HEK293 (cell line): ENCODE results near the gene PHF13.

ENCODE experiments used
- CTCF ChIA-PET: fragments of 350-600 bp; formaldehyde crosslinking; extraction: SDS; loops from one replicate; lab custom pipeline; 2021; ENCODE audit warnings: antibody characterized with exemption; lab: Yijun Ruan, JAX
- POLR2A ChIA-PET: fragments of 300-600 bp; formaldehyde crosslinking; extraction: SDS; loops from one replicate; lab custom pipeline; 2020; ENCODE audit warnings: antibody characterized with exemption, inconsistent platforms; lab: Yijun Ruan, JAX
- H3K27ac ChIP-seq: fragments of 200-500 bp; sonication (Bioruptor generic); 2 replicates; pipeline ENCODE4 v1.5.1; 2014; ENCODE audit warnings: low read depth, low read length, control low read depth, inconsistent platforms; ENCODE audit errors: extremely low read depth
- H3K36me3 ChIP-seq, 2 experiments: fragments of 200-500 bp in 1 of 2; sonication (Bioruptor generic) in 1 of 2; 1 replicate in 1 of 2; 2 replicates in 1 of 2; pipeline ENCODE4 v1.5.1; 2014 to 2017; ENCODE audit warnings: inconsistent platforms in 2 of 2, low read length in 2 of 2; ENCODE audit not compliant: control insufficient read depth in 2 of 2, insufficient read depth in 1 of 2
- H3K4me1 ChIP-seq: fragments of 200-500 bp; sonication (Bioruptor generic); 2 replicates; pipeline ENCODE4 v1.5.1; 2014; ENCODE audit warnings: mild to moderate bottlenecking, low read length, inconsistent platforms; ENCODE audit not compliant: control insufficient read depth, insufficient read depth
- H3K4me3 ChIP-seq: 2 replicates; pipeline ENCODE4 v1.5.1; 2011; ENCODE audit warnings: low read depth, mild to moderate bottlenecking, control low read depth, low read length, moderate library complexity
- H3K9me3 ChIP-seq: fragments of 200-500 bp; sonication (Bioruptor generic); 2 replicates; pipeline ENCODE4 v1.5.1; 2014; ENCODE audit warnings: low read depth, low read length, inconsistent platforms; ENCODE audit not compliant: control insufficient read depth, insufficient read depth
- GLIS2 ChIP-seq: fragments of 450-650 bp; formaldehyde crosslinking; IDR thresholded peaks from 2 replicates; pipeline ENCODE4 v1.5.1; 2016; ENCODE audit warnings: missing biosample characterization, missing genetic modification characterization
- HOXD13 ChIP-seq: sonication (generic); formaldehyde crosslinking; IDR thresholded peaks from 2 replicates; pipeline ENCODE4 v1.8.0; 2022; ENCODE audit warnings: missing genetic modification reagents, borderline replicate concordance
- SCRT1 ChIP-seq: fragments of 450-650 bp; formaldehyde crosslinking; IDR thresholded peaks from 2 replicates; pipeline ENCODE4 v1.5.1; 2016; ENCODE audit warnings: missing biosample characterization, missing genetic modification characterization, borderline replicate concordance
- SCRT2 ChIP-seq: fragments of 450-650 bp; formaldehyde crosslinking; IDR thresholded peaks from 2 replicates; pipeline ENCODE4 v1.5.1; 2016; ENCODE audit warnings: missing biosample characterization, missing genetic modification characterization
- ZBTB7A ChIP-seq: fragments of 450-650 bp; formaldehyde crosslinking; IDR thresholded peaks from 2 replicates; pipeline ENCODE4 v1.5.1; 2016; ENCODE audit warnings: low read depth, missing biosample characterization, missing genetic modification characterization
- ZNF121 ChIP-seq: fragments of 450-650 bp; formaldehyde crosslinking; IDR thresholded peaks from 2 replicates; pipeline ENCODE4 v1.5.1; 2016; ENCODE audit warnings: missing biosample characterization, missing genetic modification characterization
- ZNF394 ChIP-seq: fragments of 450-650 bp; formaldehyde crosslinking; IDR thresholded peaks from 2 replicates; pipeline ENCODE4 v1.5.1; 2016; ENCODE audit warnings: missing biosample characterization, missing genetic modification characterization, mild to moderate bottlenecking, moderate library complexity, borderline replicate concordance
- ZNF654 ChIP-seq: fragments of 450-650 bp; formaldehyde crosslinking; IDR thresholded peaks from 2 replicates; pipeline ENCODE4 v1.5.1; 2016; ENCODE audit warnings: low read depth, missing biosample characterization, missing genetic modification characterization
- TF ChIP-seq, protein P1 (sequence below): fragments of 450-650 bp; formaldehyde crosslinking; IDR thresholded peaks from 2 replicates; pipeline ENCODE4 v1.5.1; 2017; ENCODE audit warnings: missing biosample characterization, mild to moderate bottlenecking, missing genetic modification characterization, moderate library complexity
- TF ChIP-seq, protein P2 (sequence below): fragments of 450-650 bp; formaldehyde crosslinking; IDR thresholded peaks from 2 replicates; pipeline ENCODE4 v1.5.1; 2016; ENCODE audit warnings: missing biosample characterization, missing genetic modification characterization
- TF ChIP-seq, protein P3 (sequence below): fragments of 450-650 bp; formaldehyde crosslinking; IDR thresholded peaks from 2 replicates; pipeline ENCODE4 v1.5.0; 2017; ENCODE audit warnings: missing biosample characterization, missing genetic modification characterization, borderline replicate concordance
- TF ChIP-seq, protein P4 (sequence below): fragments of 450-650 bp; formaldehyde crosslinking; IDR thresholded peaks from 2 replicates; pipeline ENCODE4 v1.5.1; 2016; ENCODE audit warnings: missing biosample characterization, missing genetic modification characterization
- TF ChIP-seq, protein P5 (sequence below): fragments of 450-650 bp; formaldehyde crosslinking; IDR thresholded peaks from 2 replicates; pipeline ENCODE4 v1.5.1; 2016; ENCODE audit warnings: missing biosample characterization, missing genetic modification characterization
- TF ChIP-seq, protein P6 (sequence below): fragments of 450-650 bp; formaldehyde crosslinking; IDR thresholded peaks from 2 replicates; pipeline ENCODE4 v1.5.1; 2016; ENCODE audit warnings: missing biosample characterization, missing genetic modification characterization

Gene PHF13

DNA sequence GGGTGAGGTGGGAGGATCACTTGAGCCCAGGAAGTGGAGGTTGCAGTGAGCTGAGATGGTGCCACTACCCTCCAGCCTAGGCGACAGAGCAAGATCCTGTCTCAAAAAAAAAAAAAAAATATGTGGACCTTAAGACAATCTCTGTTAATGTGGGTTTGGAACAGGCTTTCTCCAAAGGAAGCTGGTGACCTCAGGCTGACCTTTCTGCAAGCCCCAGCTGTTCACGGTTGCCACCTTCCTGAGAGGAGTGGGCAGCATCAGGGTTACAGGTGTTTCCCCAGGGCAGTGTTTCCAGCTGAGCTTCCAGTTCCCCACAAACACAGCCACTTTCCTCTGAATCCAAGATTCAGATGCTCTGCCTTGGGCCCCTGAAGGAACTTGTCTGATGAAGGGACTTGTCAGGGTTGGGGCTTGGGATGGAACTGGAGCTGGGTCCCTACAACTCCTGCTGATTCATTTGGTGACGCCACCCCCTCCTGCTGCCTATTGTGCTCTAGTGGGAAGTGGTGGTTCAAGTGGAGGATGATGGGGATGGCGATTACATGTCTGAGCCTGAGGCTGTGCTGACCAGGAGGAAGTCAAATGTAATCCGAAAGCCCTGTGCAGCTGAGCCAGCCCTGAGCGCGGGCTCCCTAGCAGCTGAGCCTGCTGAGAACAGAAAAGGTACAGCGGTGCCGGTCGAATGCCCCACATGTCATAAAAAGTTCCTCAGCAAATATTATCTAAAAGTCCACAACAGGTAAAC, 31.8 kb upstream of the PHF13 start (continued):
- TF ChIP-seq, protein P1, sequence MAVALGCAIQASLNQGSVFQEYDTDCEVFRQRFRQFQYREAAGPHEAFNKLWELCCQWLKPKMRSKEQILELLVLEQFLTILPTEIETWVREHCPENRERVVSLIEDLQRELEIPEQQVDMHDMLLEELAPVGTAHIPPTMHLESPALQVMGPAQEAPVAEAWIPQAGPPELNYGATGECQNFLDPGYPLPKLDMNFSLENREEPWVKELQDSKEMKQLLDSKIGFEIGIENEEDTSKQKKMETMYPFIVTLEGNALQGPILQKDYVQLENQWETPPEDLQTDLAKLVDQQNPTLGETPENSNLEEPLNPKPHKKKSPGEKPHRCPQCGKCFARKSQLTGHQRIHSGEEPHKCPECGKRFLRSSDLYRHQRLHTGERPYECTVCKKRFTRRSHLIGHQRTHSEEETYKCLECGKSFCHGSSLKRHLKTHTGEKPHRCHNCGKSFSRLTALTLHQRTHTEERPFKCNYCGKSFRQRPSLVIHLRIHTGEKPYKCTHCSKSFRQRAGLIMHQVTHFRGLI (tag by site-specific recombination) = no peak
- TF ChIP-seq, protein P2, sequence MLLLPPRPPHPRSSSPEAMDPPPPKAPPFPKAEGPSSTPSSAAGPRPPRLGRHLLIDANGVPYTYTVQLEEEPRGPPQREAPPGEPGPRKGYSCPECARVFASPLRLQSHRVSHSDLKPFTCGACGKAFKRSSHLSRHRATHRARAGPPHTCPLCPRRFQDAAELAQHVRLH = no peak
- TF ChIP-seq ZNF394 (tag by site-specific recombination) = no peak
- TF ChIP-seq, protein P3, sequence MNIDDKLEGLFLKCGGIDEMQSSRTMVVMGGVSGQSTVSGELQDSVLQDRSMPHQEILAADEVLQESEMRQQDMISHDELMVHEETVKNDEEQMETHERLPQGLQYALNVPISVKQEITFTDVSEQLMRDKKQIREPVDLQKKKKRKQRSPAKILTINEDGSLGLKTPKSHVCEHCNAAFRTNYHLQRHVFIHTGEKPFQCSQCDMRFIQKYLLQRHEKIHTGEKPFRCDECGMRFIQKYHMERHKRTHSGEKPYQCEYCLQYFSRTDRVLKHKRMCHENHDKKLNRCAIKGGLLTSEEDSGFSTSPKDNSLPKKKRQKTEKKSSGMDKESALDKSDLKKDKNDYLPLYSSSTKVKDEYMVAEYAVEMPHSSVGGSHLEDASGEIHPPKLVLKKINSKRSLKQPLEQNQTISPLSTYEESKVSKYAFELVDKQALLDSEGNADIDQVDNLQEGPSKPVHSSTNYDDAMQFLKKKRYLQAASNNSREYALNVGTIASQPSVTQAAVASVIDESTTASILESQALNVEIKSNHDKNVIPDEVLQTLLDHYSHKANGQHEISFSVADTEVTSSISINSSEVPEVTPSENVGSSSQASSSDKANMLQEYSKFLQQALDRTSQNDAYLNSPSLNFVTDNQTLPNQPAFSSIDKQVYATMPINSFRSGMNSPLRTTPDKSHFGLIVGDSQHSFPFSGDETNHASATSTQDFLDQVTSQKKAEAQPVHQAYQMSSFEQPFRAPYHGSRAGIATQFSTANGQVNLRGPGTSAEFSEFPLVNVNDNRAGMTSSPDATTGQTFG = no peak
- no peak for TF ChIP-seq ZBTB7A (tag by site-specific recombination)
- TF ChIP-seq, protein P4, sequence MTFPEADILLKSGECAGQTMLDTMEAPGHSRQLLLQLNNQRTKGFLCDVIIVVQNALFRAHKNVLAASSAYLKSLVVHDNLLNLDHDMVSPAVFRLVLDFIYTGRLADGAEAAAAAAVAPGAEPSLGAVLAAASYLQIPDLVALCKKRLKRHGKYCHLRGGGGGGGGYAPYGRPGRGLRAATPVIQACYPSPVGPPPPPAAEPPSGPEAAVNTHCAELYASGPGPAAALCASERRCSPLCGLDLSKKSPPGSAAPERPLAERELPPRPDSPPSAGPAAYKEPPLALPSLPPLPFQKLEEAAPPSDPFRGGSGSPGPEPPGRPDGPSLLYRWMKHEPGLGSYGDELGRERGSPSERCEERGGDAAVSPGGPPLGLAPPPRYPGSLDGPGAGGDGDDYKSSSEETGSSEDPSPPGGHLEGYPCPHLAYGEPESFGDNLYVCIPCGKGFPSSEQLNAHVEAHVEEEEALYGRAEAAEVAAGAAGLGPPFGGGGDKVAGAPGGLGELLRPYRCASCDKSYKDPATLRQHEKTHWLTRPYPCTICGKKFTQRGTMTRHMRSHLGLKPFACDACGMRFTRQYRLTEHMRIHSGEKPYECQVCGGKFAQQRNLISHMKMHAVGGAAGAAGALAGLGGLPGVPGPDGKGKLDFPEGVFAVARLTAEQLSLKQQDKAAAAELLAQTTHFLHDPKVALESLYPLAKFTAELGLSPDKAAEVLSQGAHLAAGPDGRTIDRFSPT (tag by site-specific recombination) = peak; percentile 44; the same call in 1 of the 2 replicates
- no peak for TF ChIP-seq ZNF654
- TF ChIP-seq ZNF121 (tag by site-specific recombination) = no peak
- TF ChIP-seq HOXD13 (CRISPR knock-in tag) = no peak
- TF ChIP-seq, protein P5, sequence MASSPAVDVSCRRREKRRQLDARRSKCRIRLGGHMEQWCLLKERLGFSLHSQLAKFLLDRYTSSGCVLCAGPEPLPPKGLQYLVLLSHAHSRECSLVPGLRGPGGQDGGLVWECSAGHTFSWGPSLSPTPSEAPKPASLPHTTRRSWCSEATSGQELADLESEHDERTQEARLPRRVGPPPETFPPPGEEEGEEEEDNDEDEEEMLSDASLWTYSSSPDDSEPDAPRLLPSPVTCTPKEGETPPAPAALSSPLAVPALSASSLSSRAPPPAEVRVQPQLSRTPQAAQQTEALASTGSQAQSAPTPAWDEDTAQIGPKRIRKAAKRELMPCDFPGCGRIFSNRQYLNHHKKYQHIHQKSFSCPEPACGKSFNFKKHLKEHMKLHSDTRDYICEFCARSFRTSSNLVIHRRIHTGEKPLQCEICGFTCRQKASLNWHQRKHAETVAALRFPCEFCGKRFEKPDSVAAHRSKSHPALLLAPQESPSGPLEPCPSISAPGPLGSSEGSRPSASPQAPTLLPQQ = no peak

DNA sequence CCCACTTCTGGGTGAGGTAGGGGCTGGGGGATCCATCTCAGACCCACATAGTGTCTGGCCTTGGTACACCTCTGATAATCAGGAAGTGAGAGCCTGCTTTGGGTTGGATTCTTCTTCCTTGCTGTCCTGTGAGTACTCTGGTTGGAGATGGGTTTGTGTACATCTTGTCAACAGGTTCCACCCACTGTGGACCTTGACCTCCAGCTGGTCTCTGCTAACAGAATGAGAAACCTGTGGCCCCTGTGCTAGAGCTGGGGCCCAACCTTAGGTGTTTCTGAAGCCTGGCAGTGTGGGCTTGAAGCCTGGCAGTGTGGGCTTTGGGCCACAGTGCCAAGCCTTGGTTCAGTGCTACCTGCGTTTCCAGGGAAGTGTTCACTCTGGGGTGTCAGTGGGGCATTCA, 31.2 kb upstream of the PHF13 start:
- TF ChIP-seq, protein P6, sequence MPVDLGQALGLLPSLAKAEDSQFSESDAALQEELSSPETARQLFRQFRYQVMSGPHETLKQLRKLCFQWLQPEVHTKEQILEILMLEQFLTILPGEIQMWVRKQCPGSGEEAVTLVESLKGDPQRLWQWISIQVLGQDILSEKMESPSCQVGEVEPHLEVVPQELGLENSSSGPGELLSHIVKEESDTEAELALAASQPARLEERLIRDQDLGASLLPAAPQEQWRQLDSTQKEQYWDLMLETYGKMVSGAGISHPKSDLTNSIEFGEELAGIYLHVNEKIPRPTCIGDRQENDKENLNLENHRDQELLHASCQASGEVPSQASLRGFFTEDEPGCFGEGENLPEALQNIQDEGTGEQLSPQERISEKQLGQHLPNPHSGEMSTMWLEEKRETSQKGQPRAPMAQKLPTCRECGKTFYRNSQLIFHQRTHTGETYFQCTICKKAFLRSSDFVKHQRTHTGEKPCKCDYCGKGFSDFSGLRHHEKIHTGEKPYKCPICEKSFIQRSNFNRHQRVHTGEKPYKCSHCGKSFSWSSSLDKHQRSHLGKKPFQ (tag by site-specific recombination) = no peak
- TF ChIP-seq SCRT2 (tag by site-specific recombination) (peak; percentile 83), SCRT1 (peak; percentile 79), GLIS2 (tag by site-specific recombination) (no peak)
- no peak overlapping the region for H3K27ac ChIP-seq
- CTCF ChIA-PET = interaction anchor here (0.6 to 1.2 kb wide), 3 partner anchors 14 to 122 kb away, joined by 3 to 6 read pairs (median 5); partner anchors contain the start of genes NOL9 and TAS1R1

More for the DNA sequence above, 31.2 kb upstream of the PHF13 start:
- Histone ChIP-seq H3K4me3 (no peak overlapping the region), H3K4me1 (peaks cover 9% of the 10 kb centered on the region), H3K36me3 (peaks cover 0 to 49% of the 10 kb centered on the region in 2 experiments; a peak in 1 of 3 replicates), H3K9me3 (no peaks in the 10 kb centered on the region)
- POLR2A ChIA-PET = no interaction called here
